GM19023 (cell line): ENCODE results near the gene ARHGAP19.

Experiments used
- ATAC-seq: cut with Tn5 transposase; IDR thresholded peaks from one replicate; pipeline ENCODE4 v1.9.1; 2021; ENCODE audit warnings: mild to moderate bottlenecking, moderate library complexity; ENCODE audit not compliant: unreplicated experiment

Gene ARHGAP19

DNA sequence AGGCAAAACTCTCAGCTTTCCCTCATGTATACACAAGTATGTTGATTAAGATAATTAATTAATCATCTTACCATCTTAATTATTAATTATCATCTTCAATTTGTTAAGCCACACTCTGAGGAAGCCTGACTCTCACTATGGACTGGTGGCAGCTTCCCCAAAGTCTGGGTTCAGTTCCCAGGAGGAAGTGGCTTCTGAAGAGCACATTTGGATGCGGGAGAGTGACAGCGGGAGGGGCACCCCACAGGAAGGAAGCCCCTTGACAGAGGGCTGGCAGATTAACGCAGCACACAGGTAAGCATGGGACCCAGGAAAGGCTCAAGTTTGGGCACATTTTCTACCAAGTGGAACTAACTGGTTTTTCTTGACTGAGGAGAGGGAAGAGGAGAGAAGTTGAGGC, 93.3 kb downstream of the ARHGAP19 start:
- no peak for ATAC-seq

DNA sequence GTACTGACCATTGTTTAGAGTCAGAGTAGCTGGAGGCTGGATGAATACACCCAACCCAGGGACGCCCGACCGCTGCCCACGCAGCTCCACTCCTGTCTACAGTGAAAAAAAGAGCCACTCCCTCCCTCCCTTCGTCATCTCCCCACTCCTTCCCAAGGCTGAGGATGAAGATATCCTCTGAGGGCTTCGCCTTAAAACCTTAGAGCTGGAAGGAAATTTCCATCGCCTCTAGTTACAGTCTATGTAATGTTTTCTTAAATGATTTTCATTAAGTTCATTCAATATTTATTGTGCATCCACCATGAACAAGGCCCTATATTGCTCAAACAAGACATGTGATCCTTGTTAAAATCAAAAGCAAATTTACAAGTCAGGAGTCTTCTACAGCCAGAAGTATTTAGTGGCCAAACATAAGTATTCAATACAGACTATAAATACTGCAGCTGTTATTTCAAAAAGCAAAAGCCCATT, 95.4 kb downstream of the ARHGAP19 start:
- ATAC-seq = no peak

DNA sequence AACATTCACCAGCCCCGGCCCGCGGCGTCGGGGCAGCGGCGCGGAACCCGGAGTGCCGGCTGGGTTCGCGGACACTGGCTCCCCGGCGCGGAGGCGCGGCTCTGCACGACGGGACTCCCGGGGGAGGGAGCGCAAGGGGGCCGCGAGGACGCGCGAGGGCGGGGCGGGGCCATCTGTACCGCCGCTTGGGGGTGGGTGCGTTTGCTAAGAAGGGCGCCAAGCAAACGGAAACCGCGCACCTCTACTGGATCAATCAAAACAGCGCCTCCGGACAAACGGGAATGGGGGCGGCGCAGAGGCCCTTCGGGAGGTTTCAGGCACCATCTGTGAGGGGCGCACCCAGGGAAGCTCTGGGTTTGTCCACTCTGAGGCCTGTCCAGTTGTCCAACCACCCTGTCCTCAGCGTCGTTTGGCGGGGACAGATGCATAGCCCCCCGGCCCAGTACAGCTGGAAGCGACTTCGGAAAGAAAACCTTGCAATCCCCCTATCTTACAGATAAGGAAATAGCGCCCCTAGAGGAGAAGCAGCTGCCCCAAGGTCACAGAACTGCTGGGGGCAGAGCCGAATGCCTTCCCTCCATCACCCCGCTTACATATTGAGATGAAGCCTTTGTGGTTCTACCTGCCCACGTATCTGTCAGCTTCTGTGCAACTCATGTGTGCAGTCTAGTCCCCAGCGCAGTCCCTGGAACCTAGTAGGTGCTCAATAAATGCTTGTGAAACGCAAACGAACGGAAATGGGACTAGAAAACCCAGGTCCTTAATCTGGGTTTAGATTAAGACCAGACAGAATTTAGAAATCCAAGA, 96.0 kb downstream of the ARHGAP19 start:
- peak; percentile 86 for ATAC-seq

DNA sequence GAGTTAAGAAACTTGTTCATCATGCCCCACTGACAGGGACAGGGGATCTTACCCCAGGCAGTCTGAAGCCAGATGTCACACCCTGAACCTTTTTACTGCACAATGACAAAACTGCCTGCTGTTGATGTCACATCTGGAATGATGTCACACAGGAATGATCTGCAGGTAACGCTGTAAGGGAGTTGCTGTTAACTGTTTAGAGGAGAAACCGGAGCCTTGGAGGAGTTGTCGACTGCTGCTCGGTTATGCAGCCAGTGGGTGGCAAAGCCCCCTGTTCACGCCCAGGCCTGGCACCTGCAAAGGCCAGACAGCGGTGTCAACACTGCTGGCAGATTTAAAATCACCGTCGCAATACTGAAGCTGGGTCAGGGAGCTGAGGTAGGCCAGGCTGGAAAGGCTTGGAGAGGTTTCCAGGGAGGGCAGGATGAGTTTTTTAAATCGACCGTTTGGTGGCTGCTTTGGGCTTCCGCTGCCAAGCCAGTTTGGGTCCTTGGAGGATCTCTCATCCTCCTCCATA, 96.7 kb downstream of the ARHGAP19 start:
- ATAC-seq = no peak

DNA sequence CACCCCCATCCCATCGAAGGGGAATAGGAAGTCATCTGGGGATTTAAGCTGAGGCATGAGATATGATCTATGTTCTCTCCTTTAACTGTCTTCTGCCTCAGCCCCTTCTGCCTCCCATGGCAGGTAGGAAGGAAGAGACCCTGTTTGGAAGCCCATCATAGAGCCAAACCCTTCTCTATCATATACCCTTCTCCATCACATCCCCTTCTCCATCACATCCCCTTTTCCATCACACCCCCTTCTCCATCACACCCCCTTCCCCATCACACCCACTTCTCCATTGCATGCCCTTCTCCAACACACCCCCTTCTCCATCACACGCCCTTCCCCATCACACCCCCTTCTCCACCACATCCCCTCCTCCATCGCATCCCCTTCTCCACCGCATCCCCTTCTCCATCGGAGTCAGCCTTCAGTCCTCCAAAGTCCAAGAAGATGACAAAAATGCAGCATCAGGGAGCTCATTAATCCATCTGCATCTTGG, 99.4 kb downstream of the ARHGAP19 start:
- no peak for ATAC-seq

DNA sequence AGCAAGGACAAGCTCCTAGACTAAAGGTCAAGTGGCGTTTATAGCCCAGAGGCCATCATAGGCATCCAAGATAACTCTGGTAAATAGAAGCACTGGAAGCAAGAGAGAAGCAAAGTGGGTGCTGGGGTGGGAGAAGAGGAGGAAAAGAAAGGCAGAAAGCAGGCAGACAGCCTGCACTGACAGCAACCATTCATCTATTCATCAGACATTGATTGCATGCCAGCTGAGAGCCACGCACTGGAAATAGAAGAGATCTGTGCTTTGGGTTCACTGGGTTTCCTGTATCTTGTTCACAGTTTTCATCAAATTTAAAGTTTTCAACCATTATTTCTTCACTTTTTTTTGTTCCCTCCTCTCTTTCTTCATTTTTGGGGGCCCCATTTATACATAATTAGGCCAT, 102.0 kb downstream of the ARHGAP19 start:
- no peak for ATAC-seq

DNA sequence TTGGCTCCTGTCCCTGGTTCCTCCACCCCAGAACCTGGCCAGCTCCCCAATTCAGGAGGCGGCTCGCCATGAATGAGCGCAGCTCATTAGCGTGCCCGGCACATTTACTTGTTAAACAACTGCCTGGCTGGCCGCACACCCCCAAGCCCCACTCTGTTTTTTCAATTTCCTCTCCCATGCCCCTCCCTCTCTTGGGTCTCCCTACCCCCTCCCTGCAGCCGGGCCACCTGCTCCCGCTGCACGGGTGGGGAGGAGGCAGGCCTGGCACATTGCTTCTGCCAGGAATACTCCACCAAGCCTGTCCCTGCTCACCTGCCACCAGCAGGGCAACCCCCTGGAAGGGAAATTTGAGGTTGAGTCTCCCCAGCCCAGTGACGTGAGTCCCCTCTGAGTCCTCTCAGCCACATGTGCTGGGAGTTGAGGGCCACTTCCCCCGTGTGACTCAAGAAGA, 104.2 kb downstream of the ARHGAP19 start:
- ATAC-seq = no peak

DNA sequence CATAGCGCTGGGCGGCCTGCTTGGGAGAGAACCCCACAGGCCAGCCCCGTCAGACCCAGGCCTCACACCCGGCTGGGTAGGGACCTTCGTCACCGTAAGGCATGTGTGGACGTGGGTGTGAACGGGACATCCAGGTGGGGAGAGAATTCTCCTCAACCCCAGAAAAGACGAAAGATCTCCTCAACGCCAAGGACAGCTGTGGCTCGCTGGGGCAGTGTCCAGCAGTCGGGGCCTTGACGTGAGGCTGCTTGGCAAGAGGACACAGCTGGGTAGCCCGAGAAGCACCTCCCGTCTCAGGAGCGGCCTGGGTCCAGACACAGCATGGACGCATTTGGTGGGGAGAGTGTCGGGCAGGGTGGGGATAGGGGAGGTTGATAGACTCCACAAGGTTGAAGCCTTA, 105.5 kb downstream of the ARHGAP19 start:
- ATAC-seq = no peak

DNA sequence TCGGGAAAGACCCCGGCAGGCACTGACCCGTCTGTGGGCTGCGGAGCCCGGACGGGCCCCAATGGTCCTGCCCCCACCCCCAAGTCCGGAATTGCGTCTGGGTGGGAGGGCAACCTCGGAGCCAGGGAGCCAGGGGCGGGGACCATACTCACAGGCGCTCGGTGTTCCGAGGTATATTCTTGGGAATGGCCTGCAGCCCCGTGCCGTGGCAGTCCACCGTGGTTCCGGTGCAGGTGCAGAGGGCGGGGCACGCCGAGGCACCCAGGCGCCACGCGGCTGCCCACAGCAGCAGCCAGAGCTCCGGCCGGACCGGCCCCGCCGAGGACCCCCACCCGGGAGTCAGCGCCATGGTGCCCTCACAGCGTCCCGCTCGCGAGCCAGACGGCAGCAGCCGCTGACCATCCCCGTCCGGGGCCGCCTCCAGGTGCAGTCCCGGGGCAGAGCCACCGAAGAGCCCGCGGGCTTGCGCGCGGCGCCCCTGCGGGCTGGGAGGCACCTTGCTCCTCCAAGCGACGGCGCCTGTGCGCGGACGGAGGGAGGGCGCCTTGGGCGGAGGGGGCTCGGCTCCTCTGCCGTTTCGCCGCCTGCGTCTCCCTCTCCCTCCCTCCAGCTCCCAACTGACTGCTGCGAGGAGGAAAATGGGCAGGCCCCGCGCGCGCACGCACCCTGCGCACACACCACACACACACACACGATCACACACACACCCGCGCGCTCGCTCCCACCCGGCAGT, 106.9 kb downstream of the ARHGAP19 start, which contains the start of gene SLIT1:
Gene SLIT1, minus strand, starts transcription at position 634 of the 733 bp plus-strand sequence. Its CDS starts 285 bp downstream, at position 349.
- ATAC-seq = no peak

DNA sequence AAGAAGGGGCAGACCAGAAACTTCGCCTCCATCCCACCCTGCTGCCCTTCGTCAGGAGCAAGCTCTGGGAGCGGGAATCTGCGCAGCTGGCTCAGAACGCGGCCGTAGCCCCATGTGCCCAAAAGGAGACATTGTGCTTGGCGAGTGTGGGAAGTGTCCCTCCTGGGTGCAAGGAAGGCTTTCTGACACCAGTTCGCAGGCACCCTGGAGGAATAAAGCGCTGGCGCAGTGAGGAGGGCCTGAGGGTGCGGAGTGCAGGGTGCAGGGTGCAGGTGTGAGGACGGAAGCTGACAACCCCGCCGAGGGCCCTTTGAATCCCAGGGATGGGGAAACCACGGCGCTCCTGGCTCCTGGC, 107.5 kb downstream of the ARHGAP19 start:
- ATAC-seq = no peak

DNA sequence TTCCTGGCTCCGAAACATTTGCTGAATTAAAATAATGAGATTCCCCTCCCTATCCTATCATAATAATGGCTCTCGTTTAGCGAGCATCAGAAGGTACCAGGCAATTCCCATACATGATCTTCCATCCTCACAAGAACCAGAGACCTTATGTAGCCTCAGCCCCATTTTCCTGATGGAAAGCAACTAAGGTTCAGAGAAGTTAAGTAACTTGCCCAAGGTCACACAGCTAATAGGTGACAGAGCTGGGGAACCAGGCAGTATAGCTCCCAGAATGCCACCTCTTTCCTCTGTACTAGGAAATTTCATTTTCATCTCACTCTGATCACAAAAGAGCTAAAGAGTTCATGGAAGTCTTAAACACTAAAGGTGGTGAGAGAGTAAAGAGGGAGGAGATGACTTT, 109.1 kb downstream of the ARHGAP19 start:
- ATAC-seq = no peak

DNA sequence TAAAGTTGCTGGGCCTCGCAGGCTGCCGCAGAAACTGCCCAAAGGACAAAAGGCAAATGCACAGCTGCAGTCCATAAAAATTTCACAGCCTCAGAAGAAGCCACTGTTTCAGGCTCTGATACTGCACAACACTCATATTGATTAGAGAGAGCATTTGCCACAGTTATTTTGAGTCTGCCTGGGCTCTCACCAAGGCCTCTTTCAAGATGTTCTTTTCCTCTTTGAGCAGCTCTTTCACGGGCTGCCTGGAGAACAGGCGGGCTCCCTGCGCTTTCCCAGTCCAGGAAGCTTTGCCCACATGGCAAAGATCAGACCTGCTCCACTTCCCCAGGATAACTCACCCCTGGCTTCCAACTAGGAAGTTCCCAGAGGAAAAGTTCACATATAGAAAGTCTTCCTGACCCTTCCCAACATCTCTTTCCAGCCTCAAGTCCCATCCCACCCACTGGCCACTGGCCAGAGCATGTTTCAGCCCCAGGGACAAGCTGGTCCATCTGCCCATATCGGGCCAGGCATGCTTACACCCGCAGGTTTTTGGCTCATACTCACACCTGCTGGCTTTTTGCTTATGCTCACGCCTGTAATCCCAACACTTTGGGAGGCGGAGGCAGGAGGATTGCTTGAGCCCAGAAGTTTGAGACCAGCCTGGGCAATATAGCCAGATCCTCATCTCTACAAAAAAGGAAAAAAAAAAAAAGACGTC, 110.0 kb downstream of the ARHGAP19 start:
- no peak for ATAC-seq

DNA sequence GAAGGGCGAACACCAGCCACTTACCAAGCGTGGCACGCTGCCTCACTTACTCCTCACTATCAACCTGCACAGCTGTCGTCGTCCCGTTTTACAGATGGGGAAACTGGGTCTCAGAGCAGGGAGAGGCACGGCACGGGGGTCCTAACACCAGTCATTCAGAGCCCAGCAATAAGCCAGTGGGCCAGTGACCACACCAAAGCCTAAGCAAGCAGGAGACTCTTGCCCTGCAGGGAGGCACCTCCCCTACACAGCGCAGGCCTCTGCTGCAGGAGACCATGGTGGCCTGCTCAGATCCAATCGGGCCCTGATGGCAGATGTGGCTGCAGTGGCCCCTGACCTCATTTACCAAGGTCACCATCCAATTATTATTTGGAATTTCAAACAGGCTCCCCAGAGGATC, 111.5 kb downstream of the ARHGAP19 start:
- no peak for ATAC-seq

DNA sequence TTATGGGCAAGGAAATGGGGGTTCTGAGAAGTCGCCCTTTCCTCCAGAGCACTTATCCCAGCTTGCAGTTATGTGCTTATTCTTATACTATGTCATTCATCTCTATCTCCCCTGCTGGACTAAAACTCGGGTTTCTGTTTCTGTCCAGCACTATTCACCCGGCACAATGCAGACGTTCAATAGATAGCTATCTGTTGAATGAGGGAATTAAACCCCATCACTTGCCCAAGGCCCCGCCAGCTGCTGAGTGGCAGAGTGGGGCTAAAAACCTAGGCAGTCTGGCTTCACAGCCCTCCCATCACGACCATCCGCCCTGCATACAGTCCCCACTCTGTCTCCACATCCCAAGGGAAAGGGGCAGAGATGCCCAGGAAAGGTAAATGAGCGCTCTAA, 112.1 kb downstream of the ARHGAP19 start:
- ATAC-seq = no peak

DNA sequence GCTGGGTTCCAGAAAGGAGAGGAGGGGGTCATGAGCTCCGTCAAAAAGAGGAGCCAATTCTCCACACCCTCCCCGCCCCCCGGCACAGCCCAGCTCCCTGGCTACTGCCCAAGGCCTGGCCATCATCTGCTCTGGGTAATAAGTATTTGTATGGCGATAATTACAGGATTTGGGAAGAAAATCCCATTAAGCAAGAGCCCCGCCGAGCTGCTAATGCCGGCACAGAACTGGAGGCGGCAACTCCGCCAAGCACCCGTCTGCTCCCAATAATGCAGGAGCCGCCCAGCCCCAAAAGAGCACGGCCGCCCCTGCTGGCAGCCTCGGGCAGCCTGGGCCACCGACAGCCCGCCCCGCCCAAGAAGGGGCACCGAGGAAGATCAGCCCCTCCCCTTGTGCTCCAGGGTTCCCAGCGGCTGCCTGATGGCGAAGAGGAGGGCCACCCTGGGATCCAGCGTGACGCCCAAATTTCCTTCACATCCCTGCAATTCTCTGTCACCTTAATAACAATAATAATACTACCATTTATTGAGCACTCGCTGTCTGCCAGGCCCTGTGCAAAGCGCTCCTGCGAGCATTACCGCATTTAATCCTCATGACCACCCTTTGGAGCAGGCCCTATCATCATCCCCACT, 112.6 kb downstream of the ARHGAP19 start:
- no peak for ATAC-seq

DNA sequence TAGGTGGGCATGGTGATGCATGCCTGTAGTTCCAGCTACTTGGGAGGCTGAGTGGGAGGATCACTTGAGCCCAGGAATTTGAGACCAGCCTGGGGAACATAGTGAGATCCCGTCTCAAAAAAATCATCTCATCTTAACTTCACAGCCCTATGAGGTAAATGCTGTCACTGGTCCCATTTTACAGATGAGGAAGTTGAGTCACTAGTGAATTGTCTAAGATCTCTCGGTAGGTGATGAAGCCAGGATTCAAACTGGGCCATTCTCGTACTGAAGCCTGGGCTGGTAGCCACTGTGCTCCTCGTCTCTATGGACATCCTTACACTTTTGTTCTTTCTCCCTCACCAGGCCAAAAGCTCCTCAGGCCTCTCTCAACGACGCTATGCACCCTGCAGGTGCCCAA, 113.1 kb downstream of the ARHGAP19 start:
- no peak for ATAC-seq

DNA sequence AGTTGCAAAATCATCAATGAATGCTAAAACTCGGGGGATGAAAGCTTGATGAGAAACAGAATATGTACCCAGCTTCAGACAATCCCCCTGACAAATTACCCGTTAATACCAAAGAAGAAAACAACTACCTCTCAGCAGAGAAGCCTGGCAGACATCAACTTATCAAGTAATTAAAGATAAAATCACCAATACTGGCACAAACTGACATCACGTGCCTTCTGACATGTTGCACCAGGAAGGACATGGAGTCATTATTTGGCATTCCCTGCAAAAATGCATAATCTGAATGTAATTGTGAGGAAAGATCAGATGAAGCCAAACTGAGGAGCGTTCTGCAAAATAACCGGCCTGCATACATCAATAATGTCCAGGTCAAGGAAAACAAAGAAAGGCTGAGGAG, 114.4 kb downstream of the ARHGAP19 start:
- no peak for ATAC-seq

DNA sequence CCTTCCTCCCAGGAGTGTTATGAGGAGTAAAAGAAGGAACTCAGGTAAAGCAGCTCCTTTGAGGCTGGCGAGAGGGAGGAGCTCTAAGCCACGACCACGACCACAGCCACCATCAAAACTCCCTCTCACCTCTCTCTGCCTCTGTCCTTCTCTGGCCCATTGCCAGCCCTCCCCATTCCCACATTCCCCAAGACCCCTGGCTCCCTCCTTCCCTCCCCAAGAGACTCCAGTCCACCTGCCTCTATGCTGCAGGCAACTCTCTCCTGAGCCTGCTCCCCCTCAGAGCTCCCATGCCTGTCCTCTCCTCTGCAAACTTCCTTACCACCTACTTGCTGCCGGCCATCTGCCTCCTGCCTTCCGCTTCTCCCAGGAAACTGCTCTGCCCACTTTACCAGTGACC, 116.2 kb downstream of the ARHGAP19 start:
- ATAC-seq = no peak

DNA sequence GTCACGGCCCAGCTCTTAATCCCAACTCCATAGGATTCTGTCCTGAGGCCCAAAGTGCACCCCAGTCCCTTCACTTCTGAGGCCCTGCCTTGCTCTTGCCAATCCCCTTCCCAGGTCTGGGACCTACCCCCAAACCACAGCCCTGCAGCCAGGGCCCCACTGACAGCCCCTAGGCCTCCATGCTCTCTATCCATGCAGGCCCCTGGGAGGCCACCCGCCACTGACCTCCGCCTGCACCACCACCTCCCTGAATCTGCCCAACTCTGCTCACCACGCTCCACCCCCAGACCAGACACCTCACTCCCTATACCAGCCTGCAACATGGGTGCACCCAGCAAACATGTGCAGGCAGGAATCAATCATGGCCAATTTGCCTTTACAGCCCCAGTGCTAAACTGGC, 116.9 kb downstream of the ARHGAP19 start:
- no peak for ATAC-seq

DNA sequence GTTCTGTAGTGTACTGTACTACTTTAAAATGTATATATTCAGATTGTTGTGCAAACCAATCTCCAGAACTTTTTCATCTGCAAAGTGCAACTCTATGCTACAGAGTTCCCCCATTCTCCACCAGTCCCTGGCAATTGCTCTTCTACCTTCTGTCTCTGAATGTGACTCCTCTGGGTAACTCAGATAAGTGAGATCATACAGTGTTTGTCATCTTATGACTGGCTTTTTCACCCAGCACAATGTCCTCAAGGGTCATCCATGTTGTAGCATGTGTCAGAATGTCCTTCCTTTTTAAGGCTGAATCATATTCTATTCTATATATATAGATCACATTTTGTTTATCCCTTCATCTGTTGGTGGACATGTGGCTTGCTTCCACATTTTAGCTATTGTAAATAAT, 117.5 kb downstream of the ARHGAP19 start:
- ATAC-seq = no peak

DNA sequence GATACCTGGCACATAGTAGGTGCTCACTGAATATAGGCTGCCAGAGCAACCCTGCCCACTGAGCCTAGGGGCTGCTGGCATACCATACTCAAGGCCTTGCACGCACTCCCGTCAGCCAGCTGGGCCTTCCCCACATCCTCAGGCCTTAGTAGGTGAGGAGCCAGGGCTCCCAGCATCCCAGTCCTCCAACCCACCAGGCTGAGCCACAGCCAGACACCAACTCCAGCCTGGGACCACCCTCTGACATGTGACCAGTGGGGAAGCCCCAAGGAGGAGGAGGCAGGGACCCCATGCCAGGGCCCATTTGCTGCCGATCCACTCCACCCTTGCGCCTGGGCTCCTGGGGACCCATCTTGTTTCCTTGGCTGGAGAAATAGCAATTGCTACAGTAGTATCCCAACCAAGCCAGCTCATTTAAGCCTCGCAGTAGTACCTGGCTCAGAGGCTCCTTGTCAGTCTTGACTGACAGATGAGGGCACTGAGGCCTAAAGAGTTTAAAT, 118.1 kb downstream of the ARHGAP19 start:
- no peak for ATAC-seq
